ENCODE data around the gene VSNL1. TPM values are rescaled to one million over a fixed set of nuclear protein-coding genes. Genes with fewer than 3 reads are reported as not detected.

Gene VSNL1
- polyA plus RNA-seq, 1 experiment = 0.86 TPM

GRCh38 chr2:17610521-17610920 lies 70.0 kb downstream of the VSNL1 start:
- Histone ChIP-seq H3K9me3 (ENCODE audit: control insufficient read depth, insufficient read depth, low read length) (no peaks in the 10 kb centered on the region), H3K27ac (ENCODE audit: low read depth, low read length) (no peak overlapping the region), H3K4me3 (ENCODE audit: low read depth, low read length) (no peak overlapping the region), H3K27me3 (ENCODE audit: control insufficient read depth, insufficient read depth, low read length) (no peaks in the 10 kb centered on the region)
- no peak for TF ChIP-seq CTCF (IDR thresholded peaks at IDR 0.05; ENCODE audit: low read depth, low read length)
- ChIA-PET POLR2A (no interaction called here), CTCF (no interaction called here)
- DNase-seq (ENCODE audit: low read depth, low spot score) = no peak

GRCh38 chr2:17611036-17611435 lies 70.5 kb downstream of the VSNL1 start:
- TF ChIP-seq CTCF (IDR thresholded peaks at IDR 0.05; ENCODE audit: low read depth, low read length) = no peak
- ChIA-PET CTCF (no interaction called here), POLR2A (no interaction called here)
- Histone ChIP-seq H3K4me3 (ENCODE audit: low read depth, low read length) (no peak overlapping the region), H3K27ac (ENCODE audit: low read depth, low read length) (no peak overlapping the region), H3K9me3 (ENCODE audit: control insufficient read depth, insufficient read depth, low read length) (no peaks in the 10 kb centered on the region), H3K27me3 (ENCODE audit: control insufficient read depth, insufficient read depth, low read length) (no peaks in the 10 kb centered on the region)
- no peak for DNase-seq (ENCODE audit: low read depth, low spot score)

GRCh38 chr2:17614174-17614930 lies 73.9 kb downstream of the VSNL1 start:
- no peak for DNase-seq (ENCODE audit: low read depth, low spot score)
- ChIA-PET POLR2A (no interaction called here), CTCF (interaction anchor here (0.8 to 2.4 kb wide), 2 partner anchors 32 to 57 kb away, joined by 4 to 10 read pairs; no protein-coding TSS in a partner anchor)
- Histone ChIP-seq H3K4me3 (ENCODE audit: low read depth, low read length) (no peak overlapping the region), H3K27ac (ENCODE audit: low read depth, low read length) (no peak overlapping the region), H3K9me3 (ENCODE audit: control insufficient read depth, insufficient read depth, low read length) (no peaks in the 10 kb centered on the region; the same call in 1 of the 2 replicates), H3K27me3 (ENCODE audit: control insufficient read depth, insufficient read depth, low read length) (no peaks in the 10 kb centered on the region)
- TF ChIP-seq CTCF (IDR thresholded peaks at IDR 0.05; ENCODE audit: low read depth, low read length) = no peak

GRCh38 chr2:17615147-17615546 lies 74.7 kb downstream of the VSNL1 start:
- POLR2A ChIA-PET = no interaction called here
- H3K27ac ChIP-seq (ENCODE audit: low read depth, low read length) = no peak overlapping the region
- CTCF ChIA-PET = interaction anchor here (0.8 to 2.4 kb wide), 3 partner anchors 31 to 56 kb away, joined by 3 to 10 read pairs (median 4); no protein-coding TSS in a partner anchor

More at GRCh38 chr2:17615147-17615546, 74.7 kb downstream of the VSNL1 start:
- no peaks in the 10 kb centered on the region for H3K27me3 ChIP-seq (ENCODE audit: control insufficient read depth, insufficient read depth, low read length)
- no peaks in the 10 kb centered on the region; the same call in 1 of the 2 replicates for H3K9me3 ChIP-seq (ENCODE audit: control insufficient read depth, insufficient read depth, low read length)
- no peak for TF ChIP-seq CTCF (IDR thresholded peaks at IDR 0.05; ENCODE audit: low read depth, low read length)
- DNase-seq (ENCODE audit: low read depth, low spot score) = no peak
- H3K4me3 ChIP-seq (ENCODE audit: low read depth, low read length) = no peak overlapping the region

All from AG04450 (cell line).